GM21423 (cell line): ENCODE measurements around the gene CAMK1.
A peak's percentile ranks its signal among the peaks of the same experiment; 100 is the strongest.

ENCODE experiments used
- ATAC-seq: cut with Tn5 transposase; IDR thresholded peaks from one replicate; pipeline ENCODE4 v1.9.1; 2021; ENCODE audit warnings: mild to moderate bottlenecking, moderate library complexity; ENCODE audit not compliant: unreplicated experiment

The CAMK1 gene

GRCh38 chr3:9743548-9743947 lies 26.2 kb downstream of the CAMK1 start:
- ATAC-seq: no peak

DNA sequence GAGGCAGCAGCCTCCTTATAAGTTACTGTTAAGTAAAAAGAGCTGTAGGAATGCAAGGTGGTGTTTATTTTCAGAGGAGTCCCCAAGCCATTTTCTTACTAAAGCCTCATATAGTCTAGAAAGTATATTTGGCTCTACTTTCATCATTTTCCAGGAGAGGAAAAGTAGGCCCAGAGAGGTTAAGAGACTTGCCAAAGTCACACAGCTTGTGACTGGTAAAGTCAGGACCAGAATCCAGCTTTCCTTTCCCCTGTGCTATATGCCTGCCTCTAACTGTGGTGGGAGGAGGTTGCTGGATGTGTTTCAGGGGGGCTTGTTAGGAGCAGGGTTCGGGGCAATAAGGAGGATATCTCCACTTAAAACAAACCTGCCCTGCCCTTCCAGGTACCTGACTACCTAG lies 27.2 kb downstream of the CAMK1 start:
- ATAC-seq: no peak

GRCh38 chr3:9739181-9739580 lies 30.6 kb downstream of the CAMK1 start:
- ATAC-seq: no peak

- ATAC-seq: no peak
Measured at GRCh38 chr3:9736831-9737230, 32.9 kb downstream of the CAMK1 start.

GRCh38 chr3:9732740-9733115 lies 37.0 kb downstream of the CAMK1 start:
- no peak for ATAC-seq

- peak; percentile 4 for ATAC-seq
Measured at GRCh38 chr3:9732080-9732739, 37.5 kb downstream of the CAMK1 start.

GRCh38 chr3:9731206-9732079 lies 38.3 kb downstream of the CAMK1 start, which contains the start of gene BRPF1:
BRPF1 (plus strand) TSS chr3:9731735; CDS start chr3:9734141, 2,406 bp downstream.
- peak; percentile 94 for ATAC-seq

DNA sequence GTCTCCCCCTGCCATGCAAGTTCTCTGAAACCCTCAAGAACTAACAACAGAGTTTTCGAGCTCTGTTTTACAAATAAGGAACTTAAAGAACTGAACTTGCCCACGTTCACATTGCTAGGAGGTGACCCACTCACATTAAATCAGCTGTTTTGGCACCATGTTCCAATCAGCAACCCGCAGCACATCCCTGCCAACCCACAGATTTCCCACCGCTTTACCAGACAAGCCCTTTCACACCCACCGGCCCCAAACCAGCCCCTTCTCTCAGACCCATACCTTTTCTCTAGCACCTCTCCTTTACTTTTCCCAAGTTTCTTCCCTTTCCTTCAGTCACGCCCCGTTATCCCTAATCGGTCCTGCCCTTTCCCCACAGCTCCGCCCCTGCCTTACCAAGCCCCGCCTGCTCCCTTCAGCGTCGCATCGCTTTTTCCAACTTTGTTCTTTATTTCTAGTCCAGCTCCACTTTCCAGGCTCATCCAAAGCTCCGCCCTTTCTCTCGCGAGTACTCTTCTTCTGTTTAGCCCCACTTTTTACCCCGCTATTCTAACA lies 39.0 kb downstream of the CAMK1 start:
- ATAC-seq: peak; percentile 34

- ATAC-seq: no peak
Measured at GRCh38 chr3:9729419-9729818, 40.3 kb downstream of the CAMK1 start.

DNA sequence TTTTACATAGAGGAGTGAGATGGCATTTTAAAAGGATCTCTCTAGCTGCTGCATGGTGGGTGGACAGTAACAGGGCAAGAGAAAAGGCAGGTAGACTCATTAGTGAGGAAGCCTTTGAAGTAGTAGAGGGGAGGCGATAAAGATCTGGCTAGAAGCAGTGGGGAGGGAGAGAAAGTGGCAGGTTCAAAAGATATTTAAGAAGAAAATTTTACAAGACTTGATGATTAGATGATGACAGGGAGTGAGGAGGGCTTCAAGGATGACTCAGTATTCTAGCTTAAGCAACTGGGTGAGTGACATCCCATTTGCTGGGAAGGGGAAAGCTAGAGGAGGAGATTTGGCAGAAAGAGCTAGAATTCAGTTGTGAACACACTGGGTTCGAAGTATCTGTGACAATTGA lies 42.0 kb downstream of the CAMK1 start:
- no peak for ATAC-seq

DNA sequence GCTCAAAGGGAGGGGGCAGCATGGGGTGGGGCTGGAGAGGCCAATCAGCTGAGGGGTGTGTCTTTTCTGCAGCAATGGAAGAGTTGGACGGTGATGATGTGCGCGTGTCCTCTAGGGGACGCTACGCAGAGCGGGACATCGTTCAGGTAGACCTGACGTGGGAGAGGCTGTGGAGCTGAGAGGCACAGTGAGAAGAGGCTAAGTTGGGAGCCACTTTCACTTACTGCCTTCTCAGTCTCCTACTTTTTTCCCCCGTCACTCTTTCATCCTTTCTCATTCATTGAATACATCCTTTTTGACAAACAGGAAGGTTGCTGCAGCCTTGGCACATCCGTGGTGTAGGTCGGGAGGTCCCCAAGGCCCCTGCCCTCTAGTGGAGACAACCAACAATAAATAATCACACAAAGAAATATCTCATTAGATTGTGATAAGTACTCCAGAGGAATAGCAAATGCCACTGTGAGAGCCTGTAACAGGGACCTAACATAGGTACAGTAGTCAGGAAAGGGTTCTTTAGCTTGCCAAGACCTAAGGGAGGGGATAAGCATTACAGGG lies 42.6 kb downstream of the CAMK1 start:
- ATAC-seq: no peak

DNA sequence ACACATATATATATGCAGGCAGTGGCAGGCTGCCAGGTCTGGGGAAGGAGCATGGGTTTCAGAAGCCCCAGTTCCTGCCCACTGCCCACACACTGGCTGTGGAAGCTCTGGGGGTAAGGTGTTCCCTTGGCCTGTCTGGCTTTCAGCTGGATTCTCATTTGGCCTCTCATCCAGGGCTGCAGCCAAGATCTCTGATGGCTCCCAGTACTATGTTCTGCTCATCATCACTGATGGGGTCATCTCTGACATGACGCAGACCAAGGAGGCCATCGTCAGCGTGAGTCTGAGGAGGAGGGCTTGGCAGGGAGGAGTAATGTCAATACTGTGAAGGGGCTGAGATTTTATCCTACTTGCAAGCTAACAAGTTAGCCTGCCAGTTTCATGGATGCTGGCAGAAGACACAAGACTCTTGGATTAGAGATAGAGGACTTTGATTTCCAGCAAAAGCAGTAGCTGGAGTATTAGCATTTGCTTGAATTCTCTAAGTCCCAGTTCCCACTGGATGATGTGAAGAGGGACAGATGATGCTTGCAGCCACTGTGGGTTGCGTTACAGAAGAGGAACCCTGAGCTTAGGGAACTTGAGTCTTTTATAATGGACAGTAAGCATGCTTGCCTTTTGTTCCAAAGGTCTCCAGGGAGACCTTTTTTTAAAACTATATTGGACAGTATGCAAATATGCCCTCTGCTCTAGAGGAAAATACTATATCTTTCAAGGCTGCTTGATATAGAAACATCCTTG lies 43.8 kb downstream of the CAMK1 start:
- ATAC-seq: no peak

- no peak for ATAC-seq
Measured at GRCh38 chr3:9721700-9722060, 48.1 kb downstream of the CAMK1 start.

DNA sequence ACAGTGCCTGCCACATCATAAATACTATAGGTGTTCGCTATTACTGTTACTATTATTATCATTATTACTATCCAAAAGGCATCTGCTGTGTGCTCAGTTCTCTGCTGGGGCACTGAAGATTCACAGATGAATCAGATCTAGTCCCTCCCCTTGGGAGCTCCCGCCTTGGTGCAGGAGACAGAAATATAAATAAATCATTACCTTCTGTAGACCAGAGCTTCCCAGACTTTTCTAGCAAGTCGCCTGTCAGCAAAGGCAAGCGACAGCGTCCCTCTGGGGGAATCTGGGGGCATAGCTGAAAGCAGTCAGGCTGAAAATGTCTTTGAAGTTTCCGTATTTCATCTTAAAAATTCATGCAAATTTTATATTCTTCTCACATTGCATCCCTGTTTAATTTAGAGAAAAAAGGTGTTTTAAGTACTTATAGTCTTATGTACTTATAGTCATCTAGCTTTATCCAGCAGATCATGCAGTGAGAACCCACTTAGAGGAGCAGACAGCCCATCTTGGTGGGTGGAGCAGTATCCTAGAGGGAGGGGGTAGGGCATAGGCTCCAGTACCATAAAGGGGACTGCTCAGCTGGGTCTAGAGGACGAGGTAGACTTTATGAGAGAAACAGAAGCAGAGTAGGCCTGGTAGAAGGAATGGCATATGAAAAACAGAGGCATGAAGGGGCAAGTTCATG lies 48.6 kb downstream of the CAMK1 start:
- no peak for ATAC-seq

GRCh38 chr3:9718118-9718517 lies 51.6 kb downstream of the CAMK1 start:
- no peak for ATAC-seq

DNA sequence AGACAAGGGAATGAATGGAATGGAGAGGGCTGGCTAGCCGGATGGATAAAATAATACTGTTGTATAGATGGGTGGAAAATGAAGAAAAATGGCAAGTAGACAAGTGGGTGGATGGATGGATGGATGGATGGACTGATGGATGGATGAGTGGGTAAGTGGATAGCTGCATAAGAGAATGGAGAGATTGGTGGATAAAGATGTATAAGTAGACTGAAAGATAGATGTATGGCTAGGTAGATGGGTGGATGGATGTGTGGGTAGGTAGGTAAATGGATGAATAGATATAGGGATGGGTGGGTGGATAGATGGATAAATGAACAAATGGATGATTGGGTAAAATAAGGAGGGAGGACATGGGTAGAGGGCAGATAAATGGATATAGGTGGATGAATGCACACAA lies 52.2 kb downstream of the CAMK1 start:
- no peak for ATAC-seq

GRCh38 chr3:9716801-9717555 lies 52.8 kb downstream of the CAMK1 start:
- ATAC-seq: no peak

DNA sequence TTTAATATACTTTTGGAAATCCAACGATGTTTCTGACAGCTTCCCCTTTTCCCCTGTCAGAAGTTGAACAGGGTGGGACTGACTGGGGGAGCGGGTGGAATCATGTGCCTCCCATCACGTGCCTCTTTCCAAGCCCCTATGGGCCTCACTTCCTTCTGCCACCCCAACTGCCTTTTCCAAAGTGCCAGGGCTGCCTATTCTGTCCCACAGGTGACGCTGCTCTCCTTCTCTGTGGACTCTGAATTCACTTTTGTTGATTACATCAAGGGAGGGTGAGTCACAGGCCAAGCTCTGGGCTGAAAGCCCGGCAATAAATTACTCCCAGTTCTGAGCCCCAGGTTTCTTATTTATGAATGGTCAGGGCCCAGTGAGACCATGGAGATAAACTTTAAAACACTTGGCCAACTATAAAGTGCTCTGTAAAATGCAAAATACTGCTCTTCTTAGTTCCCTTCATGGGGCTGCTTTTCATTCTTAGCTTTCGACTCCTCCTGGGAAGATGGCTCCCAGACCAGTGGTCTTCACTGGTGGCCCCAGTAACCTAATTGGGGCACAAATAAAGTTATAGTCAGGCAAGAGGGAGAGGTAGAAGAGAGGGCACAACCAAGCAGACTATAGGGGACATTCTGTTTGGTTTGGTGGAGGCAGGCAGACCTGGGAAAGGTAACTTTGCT lies 53.8 kb downstream of the CAMK1 start:
- no peak for ATAC-seq

- ATAC-seq: no peak
Measured at GRCh38 chr3:9715136-9715535, 54.6 kb downstream of the CAMK1 start.
